NCI-H1694 treated with DMSO at 0.1 percent for 48 hours (cell line): ENCODE data around the gene CD93.

Experiments used
- DNase-seq: peaks from one replicate; lab custom pipeline; 2025; lab: John Stamatoyannopoulos, UW

The CD93 gene

DNA sequence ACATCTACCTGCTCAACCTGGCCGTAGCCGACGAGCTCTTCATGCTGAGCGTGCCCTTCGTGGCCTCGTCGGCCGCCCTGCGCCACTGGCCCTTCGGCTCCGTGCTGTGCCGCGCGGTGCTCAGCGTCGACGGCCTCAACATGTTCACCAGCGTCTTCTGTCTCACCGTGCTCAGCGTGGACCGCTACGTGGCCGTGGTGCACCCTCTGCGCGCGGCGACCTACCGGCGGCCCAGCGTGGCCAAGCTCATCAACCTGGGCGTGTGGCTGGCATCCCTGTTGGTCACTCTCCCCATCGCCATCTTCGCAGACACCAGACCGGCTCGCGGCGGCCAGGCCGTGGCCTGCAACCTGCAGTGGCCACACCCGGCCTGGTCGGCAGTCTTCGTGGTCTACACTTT lies 50.4 kb downstream of the CD93 start:
- no peak for DNase-seq

DNA sequence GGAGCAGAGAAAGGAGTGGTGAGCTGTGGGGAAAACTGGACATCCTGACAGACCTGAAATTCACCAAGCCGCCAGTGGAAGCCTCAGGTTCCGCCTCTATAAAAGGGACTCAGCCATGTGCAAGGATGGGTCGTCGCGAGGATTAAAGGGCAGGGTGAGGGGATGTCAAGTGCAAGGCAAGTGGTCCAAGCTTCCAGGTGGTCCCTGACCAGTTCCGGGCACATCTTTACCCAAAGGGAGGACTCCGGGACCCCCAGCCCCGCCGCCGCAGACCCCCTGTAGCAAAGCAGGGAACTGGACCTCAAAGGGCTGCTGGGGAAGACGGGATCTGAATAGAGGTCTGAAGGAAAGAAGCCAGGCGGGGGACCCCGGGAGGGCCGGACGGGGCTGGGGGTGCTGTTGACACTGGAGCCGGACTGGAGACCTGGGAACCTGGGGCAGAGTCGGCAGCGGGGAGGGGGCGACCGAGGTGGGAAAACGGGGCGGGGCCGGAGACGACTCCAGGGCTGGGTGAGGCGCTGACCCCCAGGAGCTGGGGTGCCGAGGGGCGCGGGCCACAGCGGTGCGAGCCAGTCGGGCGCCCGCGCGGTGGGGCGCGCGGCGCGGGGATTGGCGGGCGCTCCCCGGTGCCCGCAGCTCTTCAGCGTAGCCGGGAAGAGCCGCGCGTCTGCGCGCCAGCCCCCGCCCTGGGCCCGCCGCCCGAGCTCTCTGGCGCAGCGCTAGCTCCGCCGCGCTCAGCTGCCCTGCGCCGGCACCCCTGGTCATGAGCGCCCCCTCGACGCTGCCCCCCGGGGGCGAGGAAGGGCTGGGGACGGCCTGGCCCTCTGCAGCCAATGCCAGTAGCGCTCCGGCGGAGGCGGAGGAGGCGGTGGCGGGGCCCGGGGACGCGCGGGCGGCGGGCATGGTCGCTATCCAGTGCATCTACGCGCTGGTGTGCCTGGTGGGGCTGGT lies 51.1 kb downstream of the CD93 start, which contains the start of gene SSTR4:
SSTR4 (plus strand) TSS at position 592 of the 951 bp plus-strand sequence; CDS start at position 764, 172 bp downstream.
- DNase-seq, result no peak

GRCh38 chr20:23033918-23034317 lies 52.2 kb downstream of the CD93 start:
- DNase-seq, result no peak

GRCh38 chr20:23032750-23033078 lies 53.4 kb downstream of the CD93 start:
- DNase-seq, result no peak

DNA sequence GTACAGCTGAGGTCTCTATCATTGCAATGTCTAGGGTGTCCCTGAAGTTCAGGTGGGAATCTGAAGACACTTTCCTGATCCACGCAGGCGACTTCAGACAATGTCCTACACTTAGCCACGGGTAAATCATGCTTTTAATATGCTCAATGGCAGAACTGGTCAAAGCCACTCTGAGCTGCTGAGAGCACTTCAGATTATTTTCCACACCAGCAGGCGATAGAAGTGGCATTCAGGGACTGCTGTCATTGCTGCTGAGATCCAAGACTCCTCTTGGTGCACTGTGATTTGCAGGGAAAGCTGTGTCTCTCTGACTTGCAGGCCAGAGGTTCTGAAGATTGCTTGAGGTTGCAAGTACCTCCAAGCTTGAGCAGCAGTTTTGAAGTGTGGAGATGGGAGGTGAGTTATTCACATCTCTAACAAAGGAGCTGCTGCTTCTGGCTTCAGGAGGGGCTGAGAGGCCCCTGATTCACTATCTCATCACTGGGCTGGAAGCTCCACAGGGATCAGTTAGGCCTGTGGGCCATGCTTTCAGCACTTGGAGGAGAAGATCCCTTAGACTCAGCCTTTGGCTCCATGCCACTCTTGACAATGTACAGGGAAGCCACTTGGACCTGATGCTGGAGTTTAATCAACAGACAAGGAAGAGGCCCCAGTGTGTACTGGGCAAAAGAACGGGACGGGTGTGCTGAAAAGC lies 53.9 kb downstream of the CD93 start:
- no peak for DNase-seq

- DNase-seq, result no peak
Observed at GRCh38 chr20:23031346-23031745, 54.8 kb downstream of the CD93 start.
